EH (cell line): Measurements from ENCODE around the gene RCOR3.
"Not testable (repeated sequence)": the region's sequence is repeated elsewhere in the genome, so short reads cannot be mapped to it uniquely, and the experiment has no call there.

Experiments
- DNase-seq: peaks from one replicate; pipeline ENCODE4 v3.0.0-alpha.2; 2015; ENCODE audit warnings: low read depth

RCOR3 gene

GRCh38 chr1:211258756-211259637, at the start of gene RCOR3:
Gene RCOR3, plus strand, starts transcription at chr1:211259366. Its CDS starts 195 bp downstream, at chr1:211259561.
- peak; percentile 90 for DNase-seq

- DNase-seq: no peak
These were observed 49.1 kb upstream of the RCOR3 start for GRCh38 chr1:211210052-211210451.

- DNase-seq: no peak
These were observed 48.2 kb upstream of the RCOR3 start for GRCh38 chr1:211210965-211211364.

GRCh38 chr1:211213702-211214101, 45.5 kb upstream of the RCOR3 start:
- no peak for DNase-seq

- no peak for DNase-seq
These were observed 43.6 kb upstream of the RCOR3 start for GRCh38 chr1:211215577-211215976.

- DNase-seq: no peak
These were observed 41.8 kb upstream of the RCOR3 start for GRCh38 chr1:211217392-211217791.

- DNase-seq: not testable (repeated sequence)
These were observed 36.5 kb upstream of the RCOR3 start for GRCh38 chr1:211222469-211223234.

GRCh38 chr1:211228573-211229364, 30.4 kb upstream of the RCOR3 start:
- DNase-seq: not testable (repeated sequence)

GRCh38 chr1:211229365-211229759, 29.8 kb upstream of the RCOR3 start:
- DNase-seq: no peak

GRCh38 chr1:211231873-211232272, 27.3 kb upstream of the RCOR3 start:
- DNase-seq: no peak

GRCh38 chr1:211236633-211237320, 22.4 kb upstream of the RCOR3 start:
- peak; percentile 40 for DNase-seq

- no peak for DNase-seq
These were observed 21.6 kb upstream of the RCOR3 start for GRCh38 chr1:211237579-211237978.

- not testable (repeated sequence) for DNase-seq
These were observed 18.6 kb upstream of the RCOR3 start for GRCh38 chr1:211240567-211240966.

- no peak for DNase-seq
These were observed 18.1 kb upstream of the RCOR3 start for GRCh38 chr1:211241071-211241470.

GRCh38 chr1:211243639-211244038, 15.5 kb upstream of the RCOR3 start:
- not testable (repeated sequence) for DNase-seq

- not testable (repeated sequence) for DNase-seq
These were observed 12.6 kb upstream of the RCOR3 start for GRCh38 chr1:211246583-211246982.

GRCh38 chr1:211247921-211248320, 11.2 kb upstream of the RCOR3 start:
- peak; percentile 6 for DNase-seq

- DNase-seq: not testable (repeated sequence)
These were observed 9.6 kb upstream of the RCOR3 start for GRCh38 chr1:211249611-211250010.

GRCh38 chr1:211257826-211258225, 1.3 kb upstream of the RCOR3 start:
- DNase-seq: peak; percentile 41

- peak; percentile 76 for DNase-seq
These were observed 833 bp upstream of the RCOR3 start for GRCh38 chr1:211258310-211258755.

- no peak for DNase-seq
These were observed 516 bp downstream of the RCOR3 start for GRCh38 chr1:211259638-211260126.
